Fibroblast of mammary gland (primary cell): ENCODE measurements around the gene SLC44A1.
"Not testable (repeated sequence)": the region's sequence is repeated elsewhere in the genome, so short reads cannot be mapped to it uniquely, and the experiment has no call there.

Source experiments
- DNase-seq: peaks from one replicate; pipeline ENCODE4 v3.0.0-alpha.2; 2010; ENCODE audit warnings: low read depth
- H3K4me3 ChIP-seq: 2 replicates; pipeline ENCODE4 v1.5.1; 2011; ENCODE audit warnings: low read depth, mild to moderate bottlenecking, low read length, moderate library complexity; ENCODE audit not compliant: control insufficient read depth
- CTCF ChIP-seq: conservative IDR thresholded peaks from 2 replicates; pipeline ENCODE4 v1.5.1; 2011; ENCODE audit warnings: low read depth, low read length, inconsistent platforms; ENCODE audit not compliant: control insufficient read depth, insufficient read depth

The SLC44A1 gene

GRCh38 chr9:105264380-105264779 lies 19.9 kb downstream of the SLC44A1 start:
- no peak overlapping the region for H3K4me3 ChIP-seq
- DNase-seq, result peak; percentile 71
- TF ChIP-seq CTCF, result no peak

GRCh38 chr9:105268254-105268653 lies 23.8 kb downstream of the SLC44A1 start:
- DNase-seq, H3K4me3 ChIP-seq: not testable (repeated sequence)

GRCh38 chr9:105269593-105269992 lies 25.1 kb downstream of the SLC44A1 start:
- no peak for TF ChIP-seq CTCF
- H3K4me3 ChIP-seq, result no peak overlapping the region
- DNase-seq, result no peak

- DNase-seq, result no peak
- TF ChIP-seq CTCF, result no peak
- no peak overlapping the region for H3K4me3 ChIP-seq
These were observed 26.3 kb downstream of the SLC44A1 start for GRCh38 chr9:105270711-105271110.

GRCh38 chr9:105273731-105274130 lies 29.3 kb downstream of the SLC44A1 start:
- DNase-seq, result no peak
- no peak overlapping the region for H3K4me3 ChIP-seq
- no peak for TF ChIP-seq CTCF

GRCh38 chr9:105275111-105275510 lies 30.7 kb downstream of the SLC44A1 start:
- H3K4me3 ChIP-seq, result no peak overlapping the region
- DNase-seq, result no peak
- no peak for TF ChIP-seq CTCF

GRCh38 chr9:105275938-105276337 lies 31.5 kb downstream of the SLC44A1 start:
- no peak for DNase-seq
- no peak for TF ChIP-seq CTCF
- H3K4me3 ChIP-seq, result no peak overlapping the region
